ENCODE data around the gene RABAC1. TPM values are rescaled to one million over a fixed set of nuclear protein-coding genes. Genes with fewer than 3 reads are reported as not detected.

The RABAC1 gene
- total and polyA plus RNA-seq, 9 of the 15 experiments (the other 6 are each of a cell fraction or from before 2014, with no cell fraction given) = 2.4 to 28.1 (median 9.3) TPM

DNA sequence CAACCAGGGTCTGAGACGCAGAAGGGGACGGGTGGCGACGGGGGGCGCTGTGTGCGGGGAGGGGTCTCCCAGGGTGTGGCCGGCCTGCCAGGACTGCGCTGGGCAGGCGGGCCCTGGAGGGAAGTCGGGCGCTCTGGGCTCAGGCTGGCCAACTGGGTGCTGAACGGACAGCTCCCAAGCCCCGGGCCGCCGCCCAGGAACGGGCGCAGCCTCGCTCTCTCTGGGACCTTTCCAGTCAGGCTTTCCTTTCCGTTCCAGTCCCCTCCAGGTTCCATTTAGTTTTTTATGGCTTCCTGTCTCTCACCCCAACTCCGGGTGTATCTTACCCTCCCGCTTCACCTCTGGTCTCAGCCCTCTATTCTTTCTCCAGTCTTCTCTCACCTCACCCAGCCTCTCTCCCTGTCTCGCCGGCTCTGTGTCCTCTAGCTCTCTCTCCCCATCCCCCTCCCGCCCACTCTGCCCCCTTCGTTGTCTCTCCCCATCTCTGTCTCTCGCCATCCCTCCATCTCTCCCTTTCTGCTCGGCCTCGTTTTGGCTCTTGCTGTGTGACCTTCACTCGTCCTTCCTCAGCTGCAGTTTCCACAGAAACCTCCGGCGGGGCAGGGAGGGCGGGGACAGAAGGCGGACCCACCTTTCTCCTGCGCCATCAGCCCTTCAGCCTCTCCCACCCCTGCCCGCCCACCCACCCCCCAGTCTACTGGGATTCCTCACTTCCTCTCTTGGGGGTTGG is 38.2 kb upstream of the RABAC1 start (continued):
- TF ChIP-seq ZNF644 (tag; IDR thresholded peaks at IDR 0.05; ENCODE audit: low read depth) = no peak
- TF ChIP-seq, protein P1, sequence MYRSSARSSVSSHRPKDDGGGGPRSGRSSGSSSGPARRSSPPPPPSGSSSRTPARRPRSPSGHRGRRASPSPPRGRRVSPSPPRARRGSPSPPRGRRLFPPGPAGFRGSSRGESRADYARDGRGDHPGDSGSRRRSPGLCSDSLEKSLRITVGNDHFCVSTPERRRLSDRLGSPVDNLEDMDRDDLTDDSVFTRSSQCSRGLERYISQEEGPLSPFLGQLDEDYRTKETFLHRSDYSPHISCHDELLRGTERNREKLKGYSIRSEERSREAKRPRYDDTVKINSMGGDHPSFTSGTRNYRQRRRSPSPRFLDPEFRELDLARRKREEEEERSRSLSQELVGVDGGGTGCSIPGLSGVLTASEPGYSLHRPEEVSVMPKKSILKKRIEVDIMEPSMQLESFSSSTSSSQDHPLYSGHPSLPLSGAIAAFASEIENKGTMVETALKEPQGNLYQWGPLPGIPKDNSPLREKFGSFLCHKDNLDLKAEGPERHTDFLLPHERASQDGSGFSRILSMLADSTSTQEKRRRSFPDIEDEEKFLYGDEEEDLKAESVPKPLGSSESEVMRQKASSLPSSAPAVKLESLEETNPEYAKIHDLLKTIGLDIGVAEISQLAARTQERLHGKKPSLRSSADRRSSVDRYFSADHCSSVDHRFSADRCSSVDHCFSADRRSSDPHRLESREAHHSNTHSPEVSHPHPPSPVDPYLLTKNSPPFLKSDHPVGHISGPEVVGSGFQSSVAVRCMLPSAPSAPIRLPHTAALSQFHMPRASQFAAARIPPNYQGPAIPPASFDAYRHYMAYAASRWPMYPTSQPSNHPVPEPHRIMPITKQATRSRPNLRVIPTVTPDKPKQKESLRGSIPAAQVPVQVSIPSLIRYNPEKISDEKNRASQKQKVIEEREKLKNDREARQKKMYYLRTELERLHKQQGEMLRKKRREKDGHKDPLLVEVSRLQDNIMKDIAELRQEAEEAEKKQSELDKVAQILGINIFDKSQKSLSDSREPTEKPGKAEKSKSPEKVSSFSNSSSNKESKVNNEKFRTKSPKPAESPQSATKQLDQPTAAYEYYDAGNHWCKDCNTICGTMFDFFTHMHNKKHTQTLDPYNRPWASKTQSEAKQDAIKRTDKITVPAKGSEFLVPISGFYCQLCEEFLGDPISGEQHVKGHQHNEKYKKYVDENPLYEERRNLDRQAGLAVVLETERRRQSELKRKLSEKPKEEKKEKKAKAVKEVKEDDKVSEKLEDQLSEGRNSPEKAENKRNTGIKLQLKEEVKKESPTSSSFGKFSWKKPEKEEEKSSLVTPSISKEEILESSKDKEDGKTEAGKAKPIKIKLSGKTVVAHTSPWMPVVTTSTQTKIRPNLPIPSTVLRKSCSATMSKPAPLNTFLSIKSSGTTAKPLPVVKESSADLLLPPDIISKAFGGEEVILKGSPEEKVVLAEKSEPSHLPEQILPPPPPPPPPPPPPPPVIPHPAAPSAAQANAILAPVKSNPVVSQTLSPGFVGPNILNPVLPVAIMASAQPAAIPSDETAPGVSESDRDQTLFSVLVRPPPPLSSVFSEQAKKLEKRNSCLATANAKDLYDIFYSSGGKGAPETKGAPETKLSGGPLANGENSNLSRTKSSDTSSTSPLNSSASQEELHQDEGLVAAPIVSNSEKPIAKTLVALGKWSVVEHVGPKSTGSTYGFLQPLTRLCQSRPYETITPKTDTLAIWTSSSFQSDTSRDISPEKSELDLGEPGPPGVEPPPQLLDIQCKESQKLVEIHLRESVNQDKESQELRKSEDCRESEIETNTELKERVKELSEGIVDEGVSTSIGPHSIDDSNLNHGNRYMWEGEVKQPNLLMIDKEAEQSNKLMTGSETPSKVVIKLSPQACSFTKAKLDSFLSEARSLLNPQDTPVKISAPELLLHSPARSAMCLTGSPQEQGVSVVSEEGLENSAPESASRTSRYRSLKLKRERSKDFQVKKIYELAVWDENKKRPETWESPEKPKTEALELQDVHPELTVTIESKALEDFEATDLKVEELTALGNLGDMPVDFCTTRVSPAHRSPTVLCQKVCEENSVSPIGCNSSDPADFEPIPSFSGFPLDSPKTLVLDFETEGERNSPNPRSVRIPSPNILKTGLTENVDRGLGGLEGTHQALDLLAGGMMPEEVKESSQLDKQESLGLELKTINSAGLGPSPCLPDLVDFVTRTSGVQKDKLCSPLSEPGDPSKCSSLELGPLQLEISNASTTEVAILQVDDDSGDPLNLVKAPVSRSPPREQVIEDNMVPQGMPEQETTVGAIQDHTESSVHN (IDR thresholded peaks at IDR 0.05; ENCODE audit: borderline replicate concordance in 1 of 2, low read depth in 1 of 2) = no peak
- TF ChIP-seq, protein P2, sequence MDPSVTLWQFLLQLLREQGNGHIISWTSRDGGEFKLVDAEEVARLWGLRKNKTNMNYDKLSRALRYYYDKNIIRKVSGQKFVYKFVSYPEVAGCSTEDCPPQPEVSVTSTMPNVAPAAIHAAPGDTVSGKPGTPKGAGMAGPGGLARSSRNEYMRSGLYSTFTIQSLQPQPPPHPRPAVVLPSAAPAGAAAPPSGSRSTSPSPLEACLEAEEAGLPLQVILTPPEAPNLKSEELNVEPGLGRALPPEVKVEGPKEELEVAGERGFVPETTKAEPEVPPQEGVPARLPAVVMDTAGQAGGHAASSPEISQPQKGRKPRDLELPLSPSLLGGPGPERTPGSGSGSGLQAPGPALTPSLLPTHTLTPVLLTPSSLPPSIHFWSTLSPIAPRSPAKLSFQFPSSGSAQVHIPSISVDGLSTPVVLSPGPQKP (CRISPR knock-in tag; IDR thresholded peaks at IDR 0.05) = no peak
- 0 out of 2 replicates have a peak, but pooled peaks have one; percentile 30 for TF ChIP-seq HDAC2 (IDR thresholded peaks at IDR 0.05)
- no peak for TF ChIP-seq BRF2 (IDR thresholded peaks at IDR 0.05; ENCODE audit: borderline replicate concordance, insufficient read depth, insufficient read length)
- TF ChIP-seq HOMEZ (CRISPR knock-in tag; IDR thresholded peaks at IDR 0.05) = no peak
- no peak for TF ChIP-seq ZSCAN32 (CRISPR knock-in tag; IDR thresholded peaks at IDR 0.05)
